Suprapubic skin (tissue), 4 donors: ENCODE data around the gene ZNF534.

Source experiments
- CTCF ChIP-seq, 2 donors: fragments of 200-600 bp in 1 of 2; fragments of 450-650 bp in 1 of 2; sonication (generic) in 1 of 2; IDR thresholded peaks; one replicate each; pipeline ENCODE4 v1.5.1; 2016 to 2019; ENCODE audit warnings: antibody characterized with exemption in 2 of 2, mild to moderate bottlenecking in 1 of 2, moderate library complexity in 1 of 2
- EP300 ChIP-seq: sonication (generic); formaldehyde crosslinking; IDR thresholded peaks from one replicate; pipeline ENCODE4 v1.6.1; 2017; ENCODE audit warnings: antibody characterized with exemption
- POLR2A ChIP-seq, 2 donors: fragments of 450-650 bp; IDR thresholded peaks; one replicate each; pipeline ENCODE4 v1.6.1; 2017; ENCODE audit warnings: antibody characterized with exemption in 2 of 2, mild to moderate bottlenecking in 2 of 2, moderate library complexity in 2 of 2
- POLR2AphosphoS5 ChIP-seq, 3 donors: sonication (generic); formaldehyde crosslinking; IDR thresholded peaks; one replicate each; pipeline ENCODE4 v1.6.1; 2017; ENCODE audit warnings: antibody characterized with exemption in 3 of 3

GRCh38 chr19:52473655-52474350, 44.9 kb downstream of the ZNF534 start:
- no peak for TF ChIP-seq POLR2A (IDR thresholded peaks at IDR 0.05)
- TF ChIP-seq CTCF (IDR thresholded peaks at IDR 0.05): no peak
- TF ChIP-seq EP300: no peak
- no peak for TF ChIP-seq POLR2AphosphoS5 (IDR thresholded peaks at IDR 0.05)
